Measurements from ENCODE around the gene FGF18. TPM values are rescaled to one million over a fixed set of nuclear protein-coding genes. Genes with fewer than 3 reads are reported as not detected.
"Not testable (repeated sequence)": the region's sequence is repeated elsewhere in the genome, so short reads cannot be mapped to it uniquely, and the experiment has no call there.

FGF18 gene, protein sequence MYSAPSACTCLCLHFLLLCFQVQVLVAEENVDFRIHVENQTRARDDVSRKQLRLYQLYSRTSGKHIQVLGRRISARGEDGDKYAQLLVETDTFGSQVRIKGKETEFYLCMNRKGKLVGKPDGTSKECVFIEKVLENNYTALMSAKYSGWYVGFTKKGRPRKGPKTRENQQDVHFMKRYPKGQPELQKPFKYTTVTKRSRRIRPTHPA
- total RNA-seq (ENCODE audit: low replicate concordance): 1.7 and 3.2 TPM in 2 replicates
- long read RNA-seq: 0 reads

DNA sequence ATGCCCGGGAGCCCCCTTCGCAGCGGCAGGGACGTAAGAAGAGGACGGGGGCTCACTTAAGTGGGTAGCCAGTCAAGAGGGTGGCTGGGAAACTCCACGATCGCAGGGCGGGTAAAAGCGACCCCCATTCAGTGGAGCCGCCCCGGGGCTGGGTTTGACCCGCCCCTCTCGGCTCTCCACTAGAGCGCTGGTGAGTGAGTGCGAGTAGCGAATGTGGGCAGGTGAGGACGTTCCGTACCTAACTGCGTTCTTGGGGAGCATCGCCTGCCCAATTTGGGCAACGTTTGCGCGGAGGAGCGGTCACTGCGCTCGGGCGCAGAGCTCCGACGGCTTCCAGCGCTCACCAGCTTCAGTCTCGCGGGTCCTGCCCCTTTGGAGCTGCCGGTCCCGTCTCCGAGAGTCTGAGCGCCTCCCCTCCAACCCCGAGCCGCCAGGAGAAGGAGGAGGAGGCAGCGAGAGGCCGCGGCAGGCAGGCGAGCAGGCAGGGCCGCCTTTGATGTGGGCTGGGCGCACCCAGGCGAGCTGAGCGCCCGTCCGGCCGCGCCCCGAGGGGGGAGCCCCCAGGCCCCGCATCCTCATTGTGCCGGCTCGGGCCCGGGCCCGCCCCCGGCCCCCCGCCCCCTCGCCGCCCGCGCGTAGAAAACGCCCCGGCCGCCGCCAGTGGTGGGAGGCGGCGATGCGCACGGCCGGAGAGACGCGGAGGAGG lies at the start of gene FGF18:
Gene FGF18, plus strand, starts transcription at position 666 of the 706 bp plus-strand sequence. CDS start 553 bp downstream, outside the sequence.
- TF ChIP-seq, protein P1, sequence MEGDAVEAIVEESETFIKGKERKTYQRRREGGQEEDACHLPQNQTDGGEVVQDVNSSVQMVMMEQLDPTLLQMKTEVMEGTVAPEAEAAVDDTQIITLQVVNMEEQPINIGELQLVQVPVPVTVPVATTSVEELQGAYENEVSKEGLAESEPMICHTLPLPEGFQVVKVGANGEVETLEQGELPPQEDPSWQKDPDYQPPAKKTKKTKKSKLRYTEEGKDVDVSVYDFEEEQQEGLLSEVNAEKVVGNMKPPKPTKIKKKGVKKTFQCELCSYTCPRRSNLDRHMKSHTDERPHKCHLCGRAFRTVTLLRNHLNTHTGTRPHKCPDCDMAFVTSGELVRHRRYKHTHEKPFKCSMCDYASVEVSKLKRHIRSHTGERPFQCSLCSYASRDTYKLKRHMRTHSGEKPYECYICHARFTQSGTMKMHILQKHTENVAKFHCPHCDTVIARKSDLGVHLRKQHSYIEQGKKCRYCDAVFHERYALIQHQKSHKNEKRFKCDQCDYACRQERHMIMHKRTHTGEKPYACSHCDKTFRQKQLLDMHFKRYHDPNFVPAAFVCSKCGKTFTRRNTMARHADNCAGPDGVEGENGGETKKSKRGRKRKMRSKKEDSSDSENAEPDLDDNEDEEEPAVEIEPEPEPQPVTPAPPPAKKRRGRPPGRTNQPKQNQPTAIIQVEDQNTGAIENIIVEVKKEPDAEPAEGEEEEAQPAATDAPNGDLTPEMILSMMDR (conservative IDR thresholded peaks at IDR 0.05): peak; percentile 47
- H3K36me3 Mint-ChIP-seq: peaks cover 1% of the 10 kb centered on the region
- DNase-seq (ENCODE audit: extremely low spot score, unreplicated experiment): peak; percentile 83
- H3K9me3 Mint-ChIP-seq: no peaks in the 10 kb centered on the region
- peak within 1 kb of the TSS; percentile 74 for H3K27ac Mint-ChIP-seq
- H3K4me3 Mint-ChIP-seq: peak within 1 kb of the TSS; percentile 87
- peaks cover 24% of the 10 kb centered on the region for H3K27me3 Mint-ChIP-seq
- peaks cover 11% of the 10 kb centered on the region for H3K4me1 Mint-ChIP-seq (ENCODE audit: unreplicated experiment)

DNA sequence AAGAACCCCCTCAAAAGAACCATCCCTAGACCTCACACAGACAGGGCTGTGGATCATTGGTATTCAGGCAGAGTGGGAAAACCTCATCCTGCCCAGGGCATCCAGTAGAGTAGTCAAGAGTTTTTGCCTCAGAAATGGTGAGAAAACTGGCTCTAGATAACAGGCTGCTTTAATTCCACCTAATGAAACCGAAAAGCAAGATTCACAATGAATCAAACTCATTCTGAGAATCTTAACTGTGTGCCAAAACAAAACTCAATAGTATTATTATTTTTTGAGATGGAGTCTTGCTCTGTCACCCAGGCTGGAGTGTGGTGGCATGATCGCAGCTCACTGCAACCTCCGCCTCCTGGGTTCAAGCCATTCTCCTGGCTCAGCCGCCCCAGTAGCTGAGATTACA lies 49.5 kb upstream of the FGF18 start:
- H3K4me1 Mint-ChIP-seq (ENCODE audit: unreplicated experiment): no peaks in the 10 kb centered on the region
- H3K36me3 Mint-ChIP-seq: no peaks in the 10 kb centered on the region

DNA sequence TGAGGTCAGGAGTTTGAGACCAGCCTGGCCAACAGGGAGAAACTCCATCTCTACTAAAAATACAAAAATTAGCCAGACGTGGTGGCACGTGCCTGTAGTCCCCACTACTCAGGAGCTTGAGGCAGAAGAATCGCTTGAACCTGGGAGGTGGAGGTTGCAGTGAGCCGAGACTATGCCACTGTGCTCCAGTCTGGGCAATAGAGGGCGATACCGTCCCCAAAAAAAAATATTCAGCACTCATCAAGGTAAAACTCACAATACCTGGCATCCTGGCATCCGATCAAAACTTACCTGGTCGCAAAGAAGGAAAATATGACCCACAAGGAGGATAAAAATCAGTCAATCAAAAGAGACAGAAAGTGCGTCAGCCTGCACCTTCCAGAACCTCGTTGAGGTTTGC lies 48.6 kb upstream of the FGF18 start:
- H3K9me3 Mint-ChIP-seq; H3K36me3 Mint-ChIP-seq; H3K4me3 Mint-ChIP-seq; DNase-seq (ENCODE audit: extremely low spot score, unreplicated experiment); H3K4me1 Mint-ChIP-seq (ENCODE audit: unreplicated experiment); H3K27me3 Mint-ChIP-seq; H3K27ac Mint-ChIP-seq: not testable (repeated sequence)

More for the DNA sequence above, 49.5 kb upstream of the FGF18 start:
- no peak for DNase-seq (ENCODE audit: extremely low spot score, unreplicated experiment)
- H3K4me3 Mint-ChIP-seq: no peak overlapping the region
- no peaks in the 10 kb centered on the region for H3K9me3 Mint-ChIP-seq
- H3K27ac Mint-ChIP-seq: no peak overlapping the region
- TF ChIP-seq, protein P1 (conservative IDR thresholded peaks at IDR 0.05): no peak
- no peaks in the 10 kb centered on the region for H3K27me3 Mint-ChIP-seq

DNA sequence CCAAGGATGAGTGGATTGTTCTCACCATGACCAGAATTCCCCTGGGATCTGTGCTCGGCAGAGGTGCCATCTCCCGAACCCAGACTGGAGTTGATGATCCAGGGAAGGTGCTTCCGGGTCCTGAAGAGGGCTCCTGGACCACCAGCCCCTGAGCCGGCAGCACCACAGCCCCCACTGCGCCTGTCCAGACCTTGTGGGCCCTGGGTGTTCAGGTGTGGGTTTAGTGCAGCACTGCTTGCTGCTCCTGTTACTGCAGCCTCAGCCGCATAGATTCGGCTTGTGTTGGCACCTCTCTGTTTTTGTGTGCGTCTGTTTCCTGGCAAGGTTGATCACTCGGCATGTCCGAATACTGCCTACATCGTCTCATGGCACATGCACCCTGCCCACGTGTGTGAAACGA lies 48.1 kb upstream of the FGF18 start:
- no peaks in the 10 kb centered on the region for H3K36me3 Mint-ChIP-seq
- H3K4me3 Mint-ChIP-seq: no peak overlapping the region
- TF ChIP-seq, protein P1 (conservative IDR thresholded peaks at IDR 0.05): no peak
- DNase-seq (ENCODE audit: extremely low spot score, unreplicated experiment): no peak
- no peaks in the 10 kb centered on the region for H3K27me3 Mint-ChIP-seq
- H3K27ac Mint-ChIP-seq: no peak overlapping the region
- H3K4me1 Mint-ChIP-seq (ENCODE audit: unreplicated experiment): no peaks in the 10 kb centered on the region
- no peaks in the 10 kb centered on the region for H3K9me3 Mint-ChIP-seq

DNA sequence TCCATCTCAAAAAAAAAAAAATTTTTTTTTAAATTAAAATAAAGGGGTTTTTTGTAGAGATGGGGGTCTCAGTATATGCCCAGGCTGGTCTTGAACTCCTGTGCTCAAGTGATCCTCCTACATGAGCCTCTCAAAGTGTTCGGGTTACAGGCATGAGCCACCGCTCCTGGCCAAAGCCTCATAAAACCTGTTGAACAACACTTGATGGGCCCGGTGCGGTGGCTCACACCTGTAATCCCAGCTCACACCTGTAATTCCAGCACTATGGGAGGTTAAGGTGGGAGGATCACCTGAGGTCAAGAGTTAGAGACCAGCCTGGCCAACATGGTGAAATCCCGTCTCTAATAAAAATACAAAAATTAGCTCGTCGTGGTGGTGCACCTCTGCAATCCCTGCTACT lies 39.5 kb upstream of the FGF18 start:
- H3K27ac Mint-ChIP-seq: no peak overlapping the region
- no peak overlapping the region for H3K4me3 Mint-ChIP-seq
- no peaks in the 10 kb centered on the region for H3K9me3 Mint-ChIP-seq

DNA sequence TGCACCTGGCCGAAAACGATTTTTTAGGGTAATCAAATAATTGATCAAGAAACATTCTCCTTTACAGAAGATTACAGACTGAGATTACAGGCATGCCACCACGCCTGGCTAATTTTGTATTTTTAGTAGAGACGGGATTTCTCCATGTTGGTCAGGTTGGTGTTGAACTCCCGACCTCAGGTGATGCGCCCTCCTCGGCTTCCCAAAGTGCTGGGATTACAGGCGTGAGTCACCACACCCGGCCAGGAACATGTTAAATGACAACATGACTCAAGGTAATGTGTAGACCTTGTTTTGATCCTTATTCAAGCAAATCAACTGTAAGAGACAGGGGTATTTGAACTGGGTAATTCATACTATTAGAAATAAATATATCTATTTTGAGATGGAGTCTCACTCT lies 35.0 kb upstream of the FGF18 start:
- Mint-ChIP-seq H3K36me3 (peaks cover 14% of the 10 kb centered on the region), H3K27me3 (peaks cover 13% of the 10 kb centered on the region)
- not testable (repeated sequence) for H3K27ac Mint-ChIP-seq; DNase-seq (ENCODE audit: extremely low spot score, unreplicated experiment); H3K4me3 Mint-ChIP-seq; H3K4me1 Mint-ChIP-seq (ENCODE audit: unreplicated experiment); H3K9me3 Mint-ChIP-seq

More for the DNA sequence above, 39.5 kb upstream of the FGF18 start:
- no peaks in the 10 kb centered on the region for H3K36me3 Mint-ChIP-seq
- DNase-seq (ENCODE audit: extremely low spot score, unreplicated experiment): peak; percentile 31
- H3K27me3 Mint-ChIP-seq: peaks cover 2% of the 10 kb centered on the region
- TF ChIP-seq, protein P1 (conservative IDR thresholded peaks at IDR 0.05): no peak
- H3K4me1 Mint-ChIP-seq (ENCODE audit: unreplicated experiment): no peaks in the 10 kb centered on the region

DNA sequence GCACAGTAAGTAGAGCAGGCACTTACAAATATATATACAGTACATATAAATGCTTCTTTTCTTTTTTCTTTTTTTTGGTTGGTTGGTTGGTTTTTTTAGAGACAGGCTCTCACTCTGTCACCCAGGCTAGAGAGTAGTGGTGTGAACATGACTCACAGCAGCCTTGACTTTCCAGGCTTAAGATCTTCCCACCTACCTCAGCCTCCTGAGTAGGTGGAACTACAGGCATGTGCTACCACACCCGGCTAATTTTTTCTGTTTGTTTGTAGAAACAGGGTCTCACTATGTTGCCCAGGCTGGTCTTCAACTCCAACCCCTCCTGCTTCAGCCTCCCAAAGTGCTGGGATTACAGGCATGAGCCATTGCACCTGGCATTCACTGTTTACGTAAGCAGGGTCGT lies 34.4 kb upstream of the FGF18 start:
- H3K4me1 Mint-ChIP-seq (ENCODE audit: unreplicated experiment); DNase-seq (ENCODE audit: extremely low spot score, unreplicated experiment); H3K4me3 Mint-ChIP-seq; H3K9me3 Mint-ChIP-seq; H3K27ac Mint-ChIP-seq: not testable (repeated sequence)
- Mint-ChIP-seq H3K27me3 (peaks cover 13% of the 10 kb centered on the region), H3K36me3 (peaks cover 20% of the 10 kb centered on the region)
